K562 (cell line): ENCODE results near the gene SPON2. TPM values are rescaled to one million over a fixed set of nuclear protein-coding genes. Genes with fewer than 3 reads are reported as not detected.

Experiments
- ARNT ChIP-seq, 2 experiments: fragments of 450-650 bp; IDR thresholded peaks; 2 replicates each; pipeline ENCODE4 v1.6.1; 2016; ENCODE audit warnings: mild to moderate bottlenecking in 1 of 2
- BACH1 ChIP-seq: fragments of 200-800 bp; sonication (Bioruptor generic); IDR thresholded peaks from 2 replicates; pipeline ENCODE4 v1.6.1; 2016; ENCODE audit warnings: missing genetic modification characterization, missing compliant biosample characterization
- BHLHE40 ChIP-seq: IDR thresholded peaks from 2 replicates; pipeline ENCODE4 v1.6.1; 2011; ENCODE audit warnings: low read length, improper control_type of control experiment
- CEBPB ChIP-seq: fragments of 450-650 bp; IDR thresholded peaks from 2 replicates; pipeline ENCODE4 v1.6.1; 2016; ENCODE audit warnings: missing genetic modification characterization, missing compliant biosample characterization
- FOXA1 ChIP-seq: fragments of 450-650 bp; IDR thresholded peaks from 2 replicates; pipeline ENCODE4 v1.6.1; 2016; ENCODE audit warnings: mild to moderate bottlenecking, borderline replicate concordance
- HDAC6 ChIP-seq: IDR thresholded peaks from 2 replicates; pipeline ENCODE4 v1.6.1; 2012; ENCODE audit warnings: low read depth, mild to moderate bottlenecking, control low read depth, inconsistent platforms, low read length, moderate library complexity
- KLF13 ChIP-seq: fragments of 450-650 bp; IDR thresholded peaks from 2 replicates; pipeline ENCODE4 v1.6.1; 2016; ENCODE audit warnings: missing genetic modification characterization, low read depth, mild to moderate bottlenecking, missing compliant biosample characterization, moderate library complexity, borderline replicate concordance
- polyA plus RNA-seq, 8 experiments: library from polyadenylated mRNA; depleted of rRNA in 4 of 8; stranded (reverse) in 5 of 8; unstranded in 3 of 8; fragments of >200 nt; fragmentation: Nextera tagmentation in 2 of 8; fragmentation: Illumina TruSeq in 1 of 8; extraction: Ambion mirVana in 2 of 8; extraction: Trizol in 1 of 8; gene quantifications; 2 replicates each; pipeline versions ENCODE4 v1.2.1 to v1.2.3, GENCODE V29; 2011 to 2014; ENCODE audit warnings: inconsistent platforms in 1 of 8, missing spikeins in 1 of 8
- total RNA-seq, 7 experiments: library from RNA; depleted of rRNA in 6 of 7; stranded (reverse); fragments of >200 nt in 6 of 7; fragmentation: Illumina TruSeq in 2 of 7; extraction: Trizol in 2 of 7; gene quantifications; 2 replicates each; pipeline versions ENCODE4 v1.2.1 to v1.2.3, GENCODE V29; 2011 to 2021; ENCODE audit warnings: low replicate concordance in 1 of 7
- TF ChIP-seq, protein P1 (sequence below): fragments of 450-650 bp; IDR thresholded peaks from 2 replicates; pipeline ENCODE4 v1.6.1; 2016; ENCODE audit warnings: mild to moderate bottlenecking, moderate library complexity
- TF ChIP-seq, protein P2 (sequence below): IDR thresholded peaks from 2 replicates; pipeline ENCODE4 v1.6.1; 2014; ENCODE audit warnings: antibody characterized with exemption
- TF ChIP-seq, protein P3 (sequence below): sonication (generic); IDR thresholded peaks from 2 replicates; pipeline ENCODE4 v1.6.1; 2016
- TF ChIP-seq, protein P4 (sequence below): fragments of 450-650 bp; IDR thresholded peaks from 2 replicates; pipeline ENCODE4 v1.6.1; 2016; ENCODE audit warnings: low read depth, mild to moderate bottlenecking, moderate library complexity

Gene SPON2
- total and polyA plus RNA-seq, 9 of the 15 experiments (the other 6 are each of a cell fraction or from before 2014, with no cell fraction given): 0.21 to 2.2 (median 0.83) TPM

DNA sequence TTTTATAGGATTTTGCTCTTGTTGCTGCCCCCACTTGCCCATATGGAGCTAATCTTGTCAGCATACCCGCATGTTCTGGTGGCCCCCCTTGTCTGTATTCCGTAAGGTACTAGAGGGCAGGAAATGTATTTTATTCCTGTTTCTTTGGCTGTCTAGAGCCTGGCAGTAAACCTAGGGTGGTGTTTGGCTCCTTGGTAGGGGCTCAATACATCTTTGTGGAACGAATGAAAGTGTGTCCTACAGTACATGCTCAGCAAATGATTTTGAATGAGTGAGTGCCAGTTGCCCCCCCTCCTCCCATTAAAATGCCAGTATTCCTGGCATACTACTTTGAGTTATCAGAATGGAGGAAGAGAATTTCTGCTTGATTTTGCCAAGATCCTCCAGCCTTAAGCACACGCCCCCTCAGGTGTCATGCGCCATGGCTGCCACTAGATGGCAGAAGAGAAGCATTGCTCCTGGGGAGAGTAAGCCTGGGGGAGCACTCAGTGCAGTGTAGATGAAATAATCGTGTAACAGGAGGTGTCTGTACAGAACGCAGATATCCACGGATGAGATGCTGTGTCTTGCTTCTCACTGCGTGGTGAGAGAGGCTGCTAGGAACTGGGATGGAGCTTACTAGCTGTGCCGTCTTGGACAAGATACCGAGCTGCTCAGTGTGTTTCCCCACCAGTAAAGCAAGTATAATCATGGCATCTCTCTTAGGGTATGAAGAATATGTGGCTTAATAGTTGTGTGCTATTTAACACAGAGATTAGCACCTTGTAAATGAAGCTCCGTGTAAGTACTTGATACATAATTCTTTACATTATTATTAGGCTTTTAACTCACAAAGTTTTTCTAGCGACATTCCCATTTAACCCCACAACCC, 41.8 kb downstream of the SPON2 start (continued):
- TF ChIP-seq, protein P1, sequence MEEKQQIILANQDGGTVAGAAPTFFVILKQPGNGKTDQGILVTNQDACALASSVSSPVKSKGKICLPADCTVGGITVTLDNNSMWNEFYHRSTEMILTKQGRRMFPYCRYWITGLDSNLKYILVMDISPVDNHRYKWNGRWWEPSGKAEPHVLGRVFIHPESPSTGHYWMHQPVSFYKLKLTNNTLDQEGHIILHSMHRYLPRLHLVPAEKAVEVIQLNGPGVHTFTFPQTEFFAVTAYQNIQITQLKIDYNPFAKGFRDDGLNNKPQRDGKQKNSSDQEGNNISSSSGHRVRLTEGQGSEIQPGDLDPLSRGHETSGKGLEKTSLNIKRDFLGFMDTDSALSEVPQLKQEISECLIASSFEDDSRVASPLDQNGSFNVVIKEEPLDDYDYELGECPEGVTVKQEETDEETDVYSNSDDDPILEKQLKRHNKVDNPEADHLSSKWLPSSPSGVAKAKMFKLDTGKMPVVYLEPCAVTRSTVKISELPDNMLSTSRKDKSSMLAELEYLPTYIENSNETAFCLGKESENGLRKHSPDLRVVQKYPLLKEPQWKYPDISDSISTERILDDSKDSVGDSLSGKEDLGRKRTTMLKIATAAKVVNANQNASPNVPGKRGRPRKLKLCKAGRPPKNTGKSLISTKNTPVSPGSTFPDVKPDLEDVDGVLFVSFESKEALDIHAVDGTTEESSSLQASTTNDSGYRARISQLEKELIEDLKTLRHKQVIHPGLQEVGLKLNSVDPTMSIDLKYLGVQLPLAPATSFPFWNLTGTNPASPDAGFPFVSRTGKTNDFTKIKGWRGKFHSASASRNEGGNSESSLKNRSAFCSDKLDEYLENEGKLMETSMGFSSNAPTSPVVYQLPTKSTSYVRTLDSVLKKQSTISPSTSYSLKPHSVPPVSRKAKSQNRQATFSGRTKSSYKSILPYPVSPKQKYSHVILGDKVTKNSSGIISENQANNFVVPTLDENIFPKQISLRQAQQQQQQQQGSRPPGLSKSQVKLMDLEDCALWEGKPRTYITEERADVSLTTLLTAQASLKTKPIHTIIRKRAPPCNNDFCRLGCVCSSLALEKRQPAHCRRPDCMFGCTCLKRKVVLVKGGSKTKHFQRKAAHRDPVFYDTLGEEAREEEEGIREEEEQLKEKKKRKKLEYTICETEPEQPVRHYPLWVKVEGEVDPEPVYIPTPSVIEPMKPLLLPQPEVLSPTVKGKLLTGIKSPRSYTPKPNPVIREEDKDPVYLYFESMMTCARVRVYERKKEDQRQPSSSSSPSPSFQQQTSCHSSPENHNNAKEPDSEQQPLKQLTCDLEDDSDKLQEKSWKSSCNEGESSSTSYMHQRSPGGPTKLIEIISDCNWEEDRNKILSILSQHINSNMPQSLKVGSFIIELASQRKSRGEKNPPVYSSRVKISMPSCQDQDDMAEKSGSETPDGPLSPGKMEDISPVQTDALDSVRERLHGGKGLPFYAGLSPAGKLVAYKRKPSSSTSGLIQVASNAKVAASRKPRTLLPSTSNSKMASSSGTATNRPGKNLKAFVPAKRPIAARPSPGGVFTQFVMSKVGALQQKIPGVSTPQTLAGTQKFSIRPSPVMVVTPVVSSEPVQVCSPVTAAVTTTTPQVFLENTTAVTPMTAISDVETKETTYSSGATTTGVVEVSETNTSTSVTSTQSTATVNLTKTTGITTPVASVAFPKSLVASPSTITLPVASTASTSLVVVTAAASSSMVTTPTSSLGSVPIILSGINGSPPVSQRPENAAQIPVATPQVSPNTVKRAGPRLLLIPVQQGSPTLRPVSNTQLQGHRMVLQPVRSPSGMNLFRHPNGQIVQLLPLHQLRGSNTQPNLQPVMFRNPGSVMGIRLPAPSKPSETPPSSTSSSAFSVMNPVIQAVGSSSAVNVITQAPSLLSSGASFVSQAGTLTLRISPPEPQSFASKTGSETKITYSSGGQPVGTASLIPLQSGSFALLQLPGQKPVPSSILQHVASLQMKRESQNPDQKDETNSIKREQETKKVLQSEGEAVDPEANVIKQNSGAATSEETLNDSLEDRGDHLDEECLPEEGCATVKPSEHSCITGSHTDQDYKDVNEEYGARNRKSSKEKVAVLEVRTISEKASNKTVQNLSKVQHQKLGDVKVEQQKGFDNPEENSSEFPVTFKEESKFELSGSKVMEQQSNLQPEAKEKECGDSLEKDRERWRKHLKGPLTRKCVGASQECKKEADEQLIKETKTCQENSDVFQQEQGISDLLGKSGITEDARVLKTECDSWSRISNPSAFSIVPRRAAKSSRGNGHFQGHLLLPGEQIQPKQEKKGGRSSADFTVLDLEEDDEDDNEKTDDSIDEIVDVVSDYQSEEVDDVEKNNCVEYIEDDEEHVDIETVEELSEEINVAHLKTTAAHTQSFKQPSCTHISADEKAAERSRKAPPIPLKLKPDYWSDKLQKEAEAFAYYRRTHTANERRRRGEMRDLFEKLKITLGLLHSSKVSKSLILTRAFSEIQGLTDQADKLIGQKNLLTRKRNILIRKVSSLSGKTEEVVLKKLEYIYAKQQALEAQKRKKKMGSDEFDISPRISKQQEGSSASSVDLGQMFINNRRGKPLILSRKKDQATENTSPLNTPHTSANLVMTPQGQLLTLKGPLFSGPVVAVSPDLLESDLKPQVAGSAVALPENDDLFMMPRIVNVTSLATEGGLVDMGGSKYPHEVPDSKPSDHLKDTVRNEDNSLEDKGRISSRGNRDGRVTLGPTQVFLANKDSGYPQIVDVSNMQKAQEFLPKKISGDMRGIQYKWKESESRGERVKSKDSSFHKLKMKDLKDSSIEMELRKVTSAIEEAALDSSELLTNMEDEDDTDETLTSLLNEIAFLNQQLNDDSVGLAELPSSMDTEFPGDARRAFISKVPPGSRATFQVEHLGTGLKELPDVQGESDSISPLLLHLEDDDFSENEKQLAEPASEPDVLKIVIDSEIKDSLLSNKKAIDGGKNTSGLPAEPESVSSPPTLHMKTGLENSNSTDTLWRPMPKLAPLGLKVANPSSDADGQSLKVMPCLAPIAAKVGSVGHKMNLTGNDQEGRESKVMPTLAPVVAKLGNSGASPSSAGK: no peak
- no peak for TF ChIP-seq BACH1
- TF ChIP-seq KLF13 (tag): peak; percentile 93; the same call in 1 of the 2 replicates
- no peak for TF ChIP-seq CEBPB (tag)
- no peak for TF ChIP-seq ARNT (IDR thresholded peaks at IDR 0.05)
- TF ChIP-seq, protein P2, sequence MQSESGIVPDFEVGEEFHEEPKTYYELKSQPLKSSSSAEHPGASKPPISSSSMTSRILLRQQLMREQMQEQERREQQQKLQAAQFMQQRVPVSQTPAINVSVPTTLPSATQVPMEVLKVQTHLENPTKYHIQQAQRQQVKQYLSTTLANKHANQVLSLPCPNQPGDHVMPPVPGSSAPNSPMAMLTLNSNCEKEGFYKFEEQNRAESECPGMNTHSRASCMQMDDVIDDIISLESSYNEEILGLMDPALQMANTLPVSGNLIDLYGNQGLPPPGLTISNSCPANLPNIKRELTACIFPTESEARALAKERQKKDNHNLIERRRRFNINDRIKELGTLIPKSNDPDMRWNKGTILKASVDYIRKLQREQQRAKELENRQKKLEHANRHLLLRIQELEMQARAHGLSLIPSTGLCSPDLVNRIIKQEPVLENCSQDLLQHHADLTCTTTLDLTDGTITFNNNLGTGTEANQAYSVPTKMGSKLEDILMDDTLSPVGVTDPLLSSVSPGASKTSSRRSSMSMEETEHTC: no peak
- no peak for TF ChIP-seq HDAC6
- TF ChIP-seq FOXA1: no peak
- TF ChIP-seq, protein P3, sequence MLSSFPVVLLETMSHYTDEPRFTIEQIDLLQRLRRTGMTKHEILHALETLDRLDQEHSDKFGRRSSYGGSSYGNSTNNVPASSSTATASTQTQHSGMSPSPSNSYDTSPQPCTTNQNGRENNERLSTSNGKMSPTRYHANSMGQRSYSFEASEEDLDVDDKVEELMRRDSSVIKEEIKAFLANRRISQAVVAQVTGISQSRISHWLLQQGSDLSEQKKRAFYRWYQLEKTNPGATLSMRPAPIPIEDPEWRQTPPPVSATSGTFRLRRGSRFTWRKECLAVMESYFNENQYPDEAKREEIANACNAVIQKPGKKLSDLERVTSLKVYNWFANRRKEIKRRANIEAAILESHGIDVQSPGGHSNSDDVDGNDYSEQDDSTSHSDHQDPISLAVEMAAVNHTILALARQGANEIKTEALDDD: no peak
- TF ChIP-seq, protein P4, sequence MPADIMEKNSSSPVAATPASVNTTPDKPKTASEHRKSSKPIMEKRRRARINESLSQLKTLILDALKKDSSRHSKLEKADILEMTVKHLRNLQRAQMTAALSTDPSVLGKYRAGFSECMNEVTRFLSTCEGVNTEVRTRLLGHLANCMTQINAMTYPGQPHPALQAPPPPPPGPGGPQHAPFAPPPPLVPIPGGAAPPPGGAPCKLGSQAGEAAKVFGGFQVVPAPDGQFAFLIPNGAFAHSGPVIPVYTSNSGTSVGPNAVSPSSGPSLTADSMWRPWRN: no peak
- TF ChIP-seq BHLHE40: no peak
